ENCODE data around the gene ZNF485. TPM values are rescaled to one million over a fixed set of nuclear protein-coding genes. Genes with fewer than 3 reads are reported as not detected.

The ZNF485 gene
- total and polyA plus RNA-seq, 2 experiments from 2014 or later: 1.4 to 1.9 TPM

DNA sequence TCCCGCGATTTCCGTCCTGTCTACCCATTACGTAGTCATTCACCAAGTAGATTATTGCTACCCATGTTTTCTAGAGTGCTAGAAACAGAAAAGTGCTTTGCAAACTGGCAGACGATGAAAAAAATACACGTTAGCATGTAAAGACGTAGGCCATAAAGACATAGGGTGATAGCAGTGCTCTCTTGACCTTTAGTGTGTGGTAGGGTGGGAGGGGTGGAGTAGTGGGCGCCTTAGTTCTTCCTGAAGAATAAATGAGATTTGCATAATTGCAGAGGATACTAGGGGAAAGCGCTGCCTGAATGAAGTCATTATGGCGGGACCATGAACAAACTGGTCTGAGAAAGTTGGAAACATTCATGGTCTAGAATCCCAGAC lies 948 bp downstream of the ZNF485 start:
- Histone ChIP-seq H3K9me2 (replicated peaks; ENCODE audit: insufficient read depth) (no peaks in the 10 kb centered on the region), H3K4me3 (peak overlapping the region; percentile 97), H3K4me1 (ENCODE audit: insufficient read depth) (no peaks in the 10 kb centered on the region), H4K20me1 (ENCODE audit: insufficient read depth, poor library complexity, severe bottlenecking) (no peaks in the 10 kb centered on the region), H3K4me2 (peak overlapping the region; percentile 97), H3K79me2 (peaks cover 3% of the 10 kb centered on the region), H3K9me3 (ENCODE audit: low read depth) (no peaks in the 10 kb centered on the region), H2AFZ (peak overlapping the region; percentile 99), H3K36me3 (replicated peaks; ENCODE audit: insufficient read depth, low read depth) (no peaks in the 10 kb centered on the region), H3K27me3 (no peaks in the 10 kb centered on the region), H3K27ac (no peak overlapping the region)
- 90% methylated on average over 10 of the region's 10 CpGs for WGBS (ENCODE audit: low lambda C conversion rate, missing lambda C conversion rate)
- no peak for DNase-seq (ENCODE audit: low spot score)
- TF ChIP-seq, protein P1, sequence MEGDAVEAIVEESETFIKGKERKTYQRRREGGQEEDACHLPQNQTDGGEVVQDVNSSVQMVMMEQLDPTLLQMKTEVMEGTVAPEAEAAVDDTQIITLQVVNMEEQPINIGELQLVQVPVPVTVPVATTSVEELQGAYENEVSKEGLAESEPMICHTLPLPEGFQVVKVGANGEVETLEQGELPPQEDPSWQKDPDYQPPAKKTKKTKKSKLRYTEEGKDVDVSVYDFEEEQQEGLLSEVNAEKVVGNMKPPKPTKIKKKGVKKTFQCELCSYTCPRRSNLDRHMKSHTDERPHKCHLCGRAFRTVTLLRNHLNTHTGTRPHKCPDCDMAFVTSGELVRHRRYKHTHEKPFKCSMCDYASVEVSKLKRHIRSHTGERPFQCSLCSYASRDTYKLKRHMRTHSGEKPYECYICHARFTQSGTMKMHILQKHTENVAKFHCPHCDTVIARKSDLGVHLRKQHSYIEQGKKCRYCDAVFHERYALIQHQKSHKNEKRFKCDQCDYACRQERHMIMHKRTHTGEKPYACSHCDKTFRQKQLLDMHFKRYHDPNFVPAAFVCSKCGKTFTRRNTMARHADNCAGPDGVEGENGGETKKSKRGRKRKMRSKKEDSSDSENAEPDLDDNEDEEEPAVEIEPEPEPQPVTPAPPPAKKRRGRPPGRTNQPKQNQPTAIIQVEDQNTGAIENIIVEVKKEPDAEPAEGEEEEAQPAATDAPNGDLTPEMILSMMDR (IDR thresholded peaks at IDR 0.05; ENCODE audit: poor library complexity): no peak
- TF ChIP-seq EZH2phosphoT487 (IDR thresholded peaks at IDR 0.05; ENCODE audit: low read depth, severe bottlenecking, unreplicated experiment) (no peak), EZH2 (IDR thresholded peaks at IDR 0.05; ENCODE audit: borderline replicate concordance) (no peak)

- no peak for TF ChIP-seq EZH2 (IDR thresholded peaks at IDR 0.05; ENCODE audit: borderline replicate concordance)
- TF ChIP-seq, protein P1 (IDR thresholded peaks at IDR 0.05; ENCODE audit: poor library complexity): no peak
- TF ChIP-seq EZH2phosphoT487 (IDR thresholded peaks at IDR 0.05; ENCODE audit: low read depth, severe bottlenecking, unreplicated experiment): no peak
- no peaks in the 10 kb centered on the region for H3K27me3 ChIP-seq
- H3K27ac ChIP-seq: no peak overlapping the region
- no peaks in the 10 kb centered on the region for H4K20me1 ChIP-seq (ENCODE audit: insufficient read depth, poor library complexity, severe bottlenecking)
- H2AFZ ChIP-seq: no peak overlapping the region
- peaks cover 3% of the 10 kb centered on the region for H3K79me2 ChIP-seq
- H3K36me3 ChIP-seq (replicated peaks; ENCODE audit: insufficient read depth, low read depth): no peaks in the 10 kb centered on the region
- H3K9me3 ChIP-seq (ENCODE audit: low read depth): no peaks in the 10 kb centered on the region
- no peak for DNase-seq (ENCODE audit: low spot score)
- H3K4me2 ChIP-seq: no peak overlapping the region
- no peak overlapping the region for H3K4me3 ChIP-seq
- no peaks in the 10 kb centered on the region for H3K4me1 ChIP-seq (ENCODE audit: insufficient read depth)
- H3K9me2 ChIP-seq (replicated peaks; ENCODE audit: insufficient read depth): no peaks in the 10 kb centered on the region
Observed at GRCh38 chr10:43610636-43611035, 4.4 kb downstream of the ZNF485 start.

GRCh38 chr10:43616697-43617370 lies 10.6 kb downstream of the ZNF485 start:
- no peaks in the 10 kb centered on the region for H3K9me2 ChIP-seq (replicated peaks; ENCODE audit: insufficient read depth)
- peaks cover 11% of the 10 kb centered on the region for H3K9me3 ChIP-seq (ENCODE audit: low read depth)
- no peak overlapping the region for H3K4me3 ChIP-seq
- H3K36me3 ChIP-seq (replicated peaks; ENCODE audit: insufficient read depth, low read depth): no peaks in the 10 kb centered on the region
- H2AFZ ChIP-seq: no peak overlapping the region
- H3K27me3 ChIP-seq: no peaks in the 10 kb centered on the region
- H3K27ac ChIP-seq: no peak overlapping the region
- no peaks in the 10 kb centered on the region for H3K4me1 ChIP-seq (ENCODE audit: insufficient read depth)
- TF ChIP-seq, protein P1 (IDR thresholded peaks at IDR 0.05; ENCODE audit: poor library complexity): no peak
- TF ChIP-seq EZH2 (IDR thresholded peaks at IDR 0.05; ENCODE audit: borderline replicate concordance) (no peak), EZH2phosphoT487 (IDR thresholded peaks at IDR 0.05; ENCODE audit: low read depth, severe bottlenecking, unreplicated experiment) (no peak)
- WGBS (ENCODE audit: low lambda C conversion rate, missing lambda C conversion rate): 89% methylated on average over 6 of the region's 6 CpGs
- DNase-seq (ENCODE audit: low spot score): no peak
- no peaks in the 10 kb centered on the region for H3K79me2 ChIP-seq
- H4K20me1 ChIP-seq (ENCODE audit: insufficient read depth, poor library complexity, severe bottlenecking): no peaks in the 10 kb centered on the region
- no peak overlapping the region for H3K4me2 ChIP-seq
